Endothelial cell of umbilical vein (primary cell): Measurements from ENCODE around the gene TMEM178A. TPM values are rescaled to one million over a fixed set of nuclear protein-coding genes. Genes with fewer than 3 reads are reported as not detected.

Experiments used
- BruUV-seq: library from RNA; stranded (reverse); fragments of 400-500 nt; replicated peaks from 2 replicates; lab custom pipeline; 2021; lab: Mats Ljungman, UMichigan
- CTCF ChIA-PET: fragments of 300-600, 350-600 bp; sonication (Branson Sonifier 250); formaldehyde crosslinking; loops from one replicate; lab custom pipeline; 2021; ENCODE audit warnings: antibody characterized with exemption, inconsistent platforms; lab: Charles Lee
- POLR2A ChIA-PET: fragments of 300-600, 350-600 bp; sonication (Branson Sonifier 250); formaldehyde crosslinking; loops from one replicate; lab custom pipeline; 2021; ENCODE audit warnings: antibody characterized with exemption, inconsistent platforms; lab: Charles Lee
- DNase-seq: peaks from one replicate; pipeline ENCODE4 v3.0.0-alpha.2; 2011; ENCODE audit warnings: low read depth, low spot score
- FAIRE-seq: peaks from 2 replicates; lab custom pipeline; 2011; peaks lifted over from hg19 to GRCh38; lab: Jason Lieb, UNC
- H2AFZ ChIP-seq: 2 replicates; pipeline ENCODE4 v1.6.0; 2012; ENCODE audit warnings: low read depth, low read length, control low read depth, inconsistent platforms
- H3K27ac ChIP-seq: 2 replicates; pipeline ENCODE4 v1.5.1; 2011; ENCODE audit warnings: low read depth, mild to moderate bottlenecking, control low read depth, low read length, moderate library complexity; ENCODE audit not compliant: insufficient read depth
- H3K27me3 ChIP-seq, 2 experiments: 2 replicates each; pipeline versions ENCODE4 v1.6.0 to v1.6.1; 2011; ENCODE audit warnings: low read length in 2 of 2, mixed read lengths in 1 of 2; ENCODE audit not compliant: control insufficient read depth in 2 of 2, insufficient read depth in 2 of 2
- H3K36me3 ChIP-seq, 2 experiments: 2 replicates in 1 of 2; 3 replicates in 1 of 2; pipeline ENCODE4 v1.5.1; 2011; ENCODE audit warnings: low read length in 2 of 2, mild to moderate bottlenecking in 1 of 2, moderate library complexity in 1 of 2; ENCODE audit not compliant: control insufficient read depth in 2 of 2, insufficient read depth in 2 of 2; ENCODE audit errors: extremely low read depth in 1 of 2
- H3K4me1 ChIP-seq: 3 replicates; pipeline ENCODE4 v1.5.1; 2011; ENCODE audit warnings: mild to moderate bottlenecking, low read length; ENCODE audit not compliant: control insufficient read depth, insufficient read depth; ENCODE audit errors: extremely low read depth
- H3K4me2 ChIP-seq: 2 replicates; pipeline ENCODE4 v1.6.1; 2011; ENCODE audit warnings: low read length, control low read depth, mixed read lengths; ENCODE audit not compliant: insufficient read depth
- H3K4me3 ChIP-seq, 3 experiments: fragments of 200-600 bp in 1 of 3; sonication (generic), shearing (Covaris generic) in 1 of 3; replicated peaks in 1 of 3; 2 replicates each; pipeline ENCODE4 v1.5.1; 2011 to 2016; ENCODE audit warnings: control low read depth in 3 of 3, low read length in 3 of 3, mild to moderate bottlenecking in 2 of 3, inconsistent platforms in 1 of 3, low read depth in 1 of 3, moderate library complexity in 1 of 3; ENCODE audit not compliant: insufficient read depth in 1 of 3
- H3K79me2 ChIP-seq: 2 replicates; pipeline ENCODE4 v1.6.0; 2012; ENCODE audit warnings: low read length, inconsistent platforms; ENCODE audit not compliant: control insufficient read depth, insufficient read depth
- H3K9ac ChIP-seq: replicated peaks from 2 replicates; pipeline ENCODE3; 2011; ENCODE audit warnings: low read length, control low read depth; ENCODE audit not compliant: insufficient read depth; ENCODE audit errors: extremely low read depth
- H3K9me1 ChIP-seq: replicated peaks from 3 replicates; pipeline ENCODE4 v1.6.0; 2011; ENCODE audit warnings: mild to moderate bottlenecking, low read length; ENCODE audit not compliant: control insufficient read depth, insufficient read depth; ENCODE audit errors: extremely low read depth
- H3K9me3 ChIP-seq: replicated peaks from 2 replicates; pipeline ENCODE4 v1.5.1; 2012; ENCODE audit warnings: low read length, inconsistent platforms; ENCODE audit not compliant: control insufficient read depth, insufficient read depth
- H4K20me1 ChIP-seq: replicated peaks from 2 replicates; pipeline ENCODE3; 2011; ENCODE audit warnings: mild to moderate bottlenecking, low read length; ENCODE audit not compliant: control insufficient read depth, insufficient read depth; ENCODE audit errors: extremely low read depth
- CTCF ChIP-seq, 2 donors: IDR thresholded peaks; 1 replicate in 1 of 2; 2 replicates in 1 of 2; pipeline ENCODE4 v1.5.1; 2011; ENCODE audit warnings: low read length in 2 of 2, mild to moderate bottlenecking in 2 of 2, moderate library complexity in 2 of 2, control low read depth in 1 of 2, inconsistent platforms in 1 of 2, low read depth in 1 of 2; ENCODE audit not compliant: insufficient read depth in 1 of 2; ENCODE audit errors: extremely low read depth in 1 of 2
- EZH2 ChIP-seq: IDR thresholded peaks from 2 replicates; pipeline ENCODE4 v1.6.1; 2012; ENCODE audit warnings: borderline replicate concordance, low read depth, mild to moderate bottlenecking, moderate library complexity, low read length, inconsistent platforms; ENCODE audit not compliant: severe bottlenecking
- FOS ChIP-seq: IDR thresholded peaks from 2 replicates; pipeline ENCODE4 v1.6.1; 2011; ENCODE audit warnings: mild to moderate bottlenecking, low read length, moderate library complexity, borderline replicate concordance; ENCODE audit not compliant: insufficient read depth
- GATA2 ChIP-seq: IDR thresholded peaks from 2 replicates; pipeline ENCODE4 v1.7.0; 2011; ENCODE audit warnings: low read depth, mild to moderate bottlenecking, moderate library complexity, mixed read lengths, low read length; ENCODE audit not compliant: insufficient read length, insufficient read depth
- JUN ChIP-seq: IDR thresholded peaks from 2 replicates; pipeline ENCODE4 v1.6.1; 2011; ENCODE audit warnings: borderline replicate concordance, low read depth; ENCODE audit not compliant: insufficient read length, insufficient read depth
- MAX ChIP-seq: IDR thresholded peaks from 2 replicates; pipeline ENCODE4 v1.6.1; 2011; ENCODE audit not compliant: insufficient read depth, insufficient read length
- MYC ChIP-seq: IDR thresholded peaks from one replicate; pipeline ENCODE4 v1.6.1; 2011; ENCODE audit warnings: mild to moderate bottlenecking, low read depth, low read length
- POLR2A ChIP-seq: IDR thresholded peaks from 2 replicates; pipeline ENCODE4 v1.6.1; 2012; ENCODE audit warnings: low read depth, mild to moderate bottlenecking, control low read depth, low read length
- POLR2AphosphoS5 ChIP-seq: IDR thresholded peaks from 2 replicates; pipeline ENCODE4 v1.6.1; 2012; ENCODE audit warnings: low read depth, mild to moderate bottlenecking, control low read depth, low read length, moderate library complexity; ENCODE audit not compliant: insufficient read depth
- dilution Hi-C: fragments of 300-500 bp; cut with MboI; formaldehyde crosslinking; loops from one replicate; pipeline ENCODE4 v1.15.0; 2019; ENCODE audit warnings: low sequenced_read_pairs; ENCODE audit not compliant: extremely low pct_ligation_motif_present
- intact Hi-C: fragments of 100-400 bp; cut with micrococcal nuclease; formaldehyde crosslinking; loops from one replicate; pipeline ENCODE4 v1.10.0; 2022
- polyA plus RNA-seq, 4 experiments: library from polyadenylated mRNA; depleted of rRNA in 3 of 4; stranded (reverse) in 3 of 4; unstranded in 1 of 4; fragments of >200 nt; gene quantifications; 2 replicates each; pipeline versions ENCODE4 v1.2.1 to v1.2.3, GENCODE V29; 2011 to 2012; ENCODE audit warnings: missing spikeins in 1 of 4
- total RNA-seq: library from RNA; stranded (reverse); gene quantifications from 2 replicates; pipeline ENCODE4 v1.2.3, GENCODE V29; 2021

The TMEM178A gene
- total and polyA plus RNA-seq, 2 donors (not counting 3 experiments of a cell fraction or from before 2014, with no cell fraction given): 1.5 to 2.8 TPM

GRCh38 chr2:39738936-39739335, 73.2 kb downstream of the TMEM178A start:
- Histone ChIP-seq H2AFZ (no peak overlapping the region), H3K27me3 (no peaks in the 10 kb centered on the region), H3K27ac (no peak overlapping the region), H3K4me3 (no peak overlapping the region), H3K9ac (no peak overlapping the region), H3K79me2 (no peaks in the 10 kb centered on the region), H3K4me1 (no peaks in the 10 kb centered on the region), H4K20me1 (no peaks in the 10 kb centered on the region), H3K9me1 (no peaks in the 10 kb centered on the region), H3K36me3 (peaks cover 8 to 15% of the 10 kb centered on the region in 2 experiments), H3K4me2 (no peak overlapping the region), H3K9me3 (no peaks in the 10 kb centered on the region)
- BruUV-seq: no TSS peak
- CTCF ChIA-PET: interaction anchor here (2.1 kb wide), 1 partner anchor 9 kb away, joined by 11 read pairs; no protein-coding TSS in a partner anchor
- FAIRE-seq (no peak), DNase-seq (no peak)
- intact Hi-C loops (loop anchor here (10.0 kb wide), 1 partner anchor 674 kb away; no protein-coding TSS in a partner anchor), dilution Hi-C loops (no loop called here)
- TF ChIP-seq CTCF (IDR thresholded peaks at IDR 0.05; ENCODE audit: extremely low read depth in 1 of 2, insufficient read depth in 1 of 2, low read depth in 1 of 2, low read length in 2 of 2): no peak
- POLR2A ChIA-PET: no interaction called here

GRCh38 chr2:39739386-39739785, 73.7 kb downstream of the TMEM178A start:
- no TSS peak for BruUV-seq
- dilution Hi-C loops: no loop called here
- H2AFZ ChIP-seq: no peak overlapping the region
- H3K36me3 ChIP-seq: peaks cover 10 to 15% of the 10 kb centered on the region in 2 experiments
- no peaks in the 10 kb centered on the region for H4K20me1 ChIP-seq
- DNase-seq (no peak), FAIRE-seq (no peak)
- H3K79me2 ChIP-seq: no peaks in the 10 kb centered on the region
- H3K9me1 ChIP-seq: no peaks in the 10 kb centered on the region
- POLR2A ChIA-PET: interaction anchor here (0.6 kb wide), 1 partner anchor 41 kb away, joined by 3 read pairs; no protein-coding TSS in a partner anchor
- H3K4me2 ChIP-seq: no peak overlapping the region
- H3K4me3 ChIP-seq: no peak overlapping the region
- CTCF ChIA-PET: interaction anchor here (2.1 kb wide), 1 partner anchor 10 kb away, joined by 11 read pairs; no protein-coding TSS in a partner anchor
- H3K9ac ChIP-seq: no peak overlapping the region
- TF ChIP-seq GATA2: no peak
- TF ChIP-seq MAX: no peak
- no peak for TF ChIP-seq JUN
- no peak for TF ChIP-seq EZH2
- no peak for TF ChIP-seq MYC
- no peak for TF ChIP-seq POLR2AphosphoS5
- TF ChIP-seq CTCF (IDR thresholded peaks at IDR 0.05; ENCODE audit: extremely low read depth in 1 of 2, insufficient read depth in 1 of 2, low read depth in 1 of 2, low read length in 2 of 2): no peak
- TF ChIP-seq FOS: no peak
- TF ChIP-seq POLR2A: no peak
- intact Hi-C loops: loop anchor here (10.0 kb wide), 1 partner anchor 675 kb away; no protein-coding TSS in a partner anchor
- H3K27me3 ChIP-seq: no peaks in the 10 kb centered on the region
- H3K4me1 ChIP-seq: no peaks in the 10 kb centered on the region
- no peak overlapping the region for H3K27ac ChIP-seq
- H3K9me3 ChIP-seq: no peaks in the 10 kb centered on the region
